ENCODE data around the gene CANX.

The CANX gene

DNA sequence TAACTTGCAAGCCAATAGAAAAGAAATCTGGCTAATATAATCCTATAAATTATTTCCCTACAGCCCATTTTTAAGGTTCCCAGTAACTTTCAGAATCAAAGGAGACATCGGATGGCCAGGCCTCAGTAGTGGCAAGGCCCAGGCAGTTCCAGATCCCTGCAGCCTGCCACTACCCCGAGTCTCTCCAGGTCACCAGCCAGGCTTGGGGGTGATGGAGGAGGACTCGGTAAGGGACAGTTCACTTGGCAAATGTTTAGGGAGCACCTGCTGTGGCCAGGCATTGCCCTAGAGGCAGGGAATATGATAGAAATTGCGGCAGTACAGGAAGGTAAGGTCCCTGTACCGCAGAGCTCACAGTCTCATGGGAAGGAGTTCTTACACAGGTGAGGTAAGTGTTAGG, 79.8 kb downstream of the CANX start:
- DNase-seq = no peak

DNA sequence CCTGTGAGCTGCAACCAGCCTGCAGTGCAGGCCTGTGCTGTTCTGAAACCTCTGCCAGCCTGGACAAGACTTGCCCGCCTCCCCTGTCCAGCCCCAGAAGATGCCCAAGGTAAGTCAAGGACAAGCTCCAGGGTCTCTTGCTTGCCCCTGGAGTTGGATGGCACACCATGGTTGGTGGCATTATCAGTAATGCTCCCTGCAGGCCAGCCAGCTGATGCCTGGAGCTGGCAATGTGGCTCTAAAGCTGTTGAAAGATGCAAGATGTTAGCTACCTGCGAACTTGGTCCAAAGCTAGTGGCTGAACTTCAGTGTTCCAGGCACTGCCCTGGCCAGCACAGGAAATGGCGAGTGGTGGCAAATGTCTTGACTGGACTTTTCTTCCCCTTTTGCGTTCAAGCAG, 81.1 kb downstream of the CANX start:
- no peak for DNase-seq

DNA sequence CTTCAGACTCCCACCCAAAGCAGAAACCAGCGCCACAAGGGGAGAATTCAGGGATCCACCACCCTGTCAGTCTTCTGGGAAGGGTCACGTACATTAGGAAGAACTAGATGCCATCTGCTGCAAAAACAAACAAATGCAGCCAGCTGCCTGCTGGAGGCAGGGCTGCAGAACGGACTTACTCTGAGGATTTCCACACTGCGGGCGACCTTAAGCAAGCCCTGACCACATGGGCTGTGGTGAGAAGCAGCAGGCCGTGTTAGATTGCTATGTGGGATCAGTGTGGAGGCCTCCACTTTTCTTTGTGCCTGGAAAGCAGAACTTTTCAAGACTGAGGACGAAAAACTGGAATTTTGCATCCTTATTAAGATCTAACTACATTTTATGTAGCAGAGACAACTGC, 81.6 kb downstream of the CANX start:
- no peak for DNase-seq
